Activated effector memory CD4-positive, alpha-beta T cell treated with Interleukin-2 at 50 U/mL for 16 hours (primary cell): ENCODE measurements around the gene HLA-G.
A peak's percentile ranks its signal among the peaks of the same experiment; 100 is the strongest.
"Not testable (repeated sequence)": the region's sequence is repeated elsewhere in the genome, so short reads cannot be mapped to it uniquely, and the experiment has no call there.

Experiments used
- DNase-seq: peaks from one replicate; pipeline ENCODE4 v3.0.0-alpha.2; 2020

The HLA-G gene

GRCh38 chr6:29827579-29828470, at the start of gene HLA-G:
Gene HLA-G, plus strand, starts transcription at chr6:29827825. Its CDS starts 20 bp downstream, at chr6:29827845.
- DNase-seq, result no peak

- not testable (repeated sequence) for DNase-seq
Measured at GRCh38 chr6:29780019-29780698, 47.5 kb upstream of the HLA-G start.

- no peak for DNase-seq
Measured at GRCh38 chr6:29789176-29789575, 38.4 kb upstream of the HLA-G start.

GRCh38 chr6:29790626-29791025, 37.0 kb upstream of the HLA-G start:
- DNase-seq, result no peak

- no peak for DNase-seq
Measured at GRCh38 chr6:29791162-29791561, 36.5 kb upstream of the HLA-G start.

GRCh38 chr6:29791786-29792122, 35.9 kb upstream of the HLA-G start:
- DNase-seq, result no peak

GRCh38 chr6:29792123-29793035, 35.2 kb upstream of the HLA-G start:
- peak; percentile 73 for DNase-seq

- DNase-seq, result no peak
Measured at GRCh38 chr6:29793036-29793356, 34.6 kb upstream of the HLA-G start.

GRCh38 chr6:29793796-29794195, 33.8 kb upstream of the HLA-G start:
- DNase-seq, result no peak

- no peak for DNase-seq
Measured at GRCh38 chr6:29796026-29796425, 31.6 kb upstream of the HLA-G start.

- no peak for DNase-seq
Measured at GRCh38 chr6:29797135-29797534, 30.5 kb upstream of the HLA-G start.

- no peak for DNase-seq
Measured at GRCh38 chr6:29797966-29798365, 29.7 kb upstream of the HLA-G start.

GRCh38 chr6:29800254-29800653, 27.4 kb upstream of the HLA-G start:
- DNase-seq, result no peak

- DNase-seq, result no peak
Measured at GRCh38 chr6:29806387-29806786, 21.2 kb upstream of the HLA-G start.

GRCh38 chr6:29809249-29809648, 18.4 kb upstream of the HLA-G start:
- no peak for DNase-seq

GRCh38 chr6:29810371-29810770, 17.3 kb upstream of the HLA-G start:
- no peak for DNase-seq

GRCh38 chr6:29811377-29811776, 16.2 kb upstream of the HLA-G start:
- no peak for DNase-seq

GRCh38 chr6:29813066-29813465, 14.6 kb upstream of the HLA-G start:
- no peak for DNase-seq

- no peak for DNase-seq
Measured at GRCh38 chr6:29813809-29814208, 13.8 kb upstream of the HLA-G start.

GRCh38 chr6:29814379-29815117, 13.1 kb upstream of the HLA-G start:
- no peak for DNase-seq

GRCh38 chr6:29815118-29815750, 12.4 kb upstream of the HLA-G start:
- DNase-seq, result no peak

- no peak for DNase-seq
Measured at GRCh38 chr6:29816030-29816429, 11.6 kb upstream of the HLA-G start.
